Mononuclear cell (primary cell): Measurements from ENCODE around the gene TAF12. TPM values are rescaled to one million over a fixed set of nuclear protein-coding genes. Genes with fewer than 3 reads are reported as not detected.
"Not testable (repeated sequence)": the region's sequence is repeated elsewhere in the genome, so short reads cannot be mapped to it uniquely, and the experiment has no call there.

Experiments
- H3K27me3 ChIP-seq: 2 replicates; pipeline ENCODE4 v1.6.0; 2011; ENCODE audit warnings: low read length, control low read depth; ENCODE audit not compliant: insufficient read depth
- H3K4me1 ChIP-seq: 2 replicates; pipeline ENCODE4 v1.5.1; 2011; ENCODE audit warnings: mild to moderate bottlenecking, low read length, control low read depth; ENCODE audit not compliant: insufficient read depth
- H3K4me3 ChIP-seq: 2 replicates; pipeline ENCODE4 v1.5.1; 2011; ENCODE audit warnings: mild to moderate bottlenecking, low read length, moderate library complexity
- H3K9me3 ChIP-seq: 2 replicates; pipeline ENCODE4 v1.5.1; 2011; ENCODE audit warnings: low read depth, mild to moderate bottlenecking, control low read depth, low read length
- total RNA-seq: library from RNA; depleted of rRNA; stranded (reverse); fragments of >200 nt; gene quantifications from one replicate; pipeline ENCODE4 v1.2.3, GENCODE V29; 2012

TAF12 gene
- total RNA-seq, 1 donor = 13.5 TPM

- H3K27me3 ChIP-seq = no peaks in the 10 kb centered on the region
- H3K4me3 ChIP-seq = no peak overlapping the region
- peaks cover 38% of the 10 kb centered on the region for H3K4me1 ChIP-seq
- no peaks in the 10 kb centered on the region for H3K9me3 ChIP-seq
Observed at GRCh38 chr1:28579401-28579800, 63.5 kb downstream of the TAF12 start.

- Histone ChIP-seq H3K4me3 (no peak overlapping the region), H3K27me3 (no peaks in the 10 kb centered on the region), H3K4me1 (peaks cover 38% of the 10 kb centered on the region), H3K9me3 (no peaks in the 10 kb centered on the region)
Observed at GRCh38 chr1:28578696-28579218, 64.1 kb downstream of the TAF12 start.

GRCh38 chr1:28577738-28578536, 64.9 kb downstream of the TAF12 start:
- Histone ChIP-seq H3K4me1 (peaks cover 35% of the 10 kb centered on the region), H3K27me3 (no peaks in the 10 kb centered on the region), H3K4me3 (no peak overlapping the region), H3K9me3 (no peaks in the 10 kb centered on the region)

DNA sequence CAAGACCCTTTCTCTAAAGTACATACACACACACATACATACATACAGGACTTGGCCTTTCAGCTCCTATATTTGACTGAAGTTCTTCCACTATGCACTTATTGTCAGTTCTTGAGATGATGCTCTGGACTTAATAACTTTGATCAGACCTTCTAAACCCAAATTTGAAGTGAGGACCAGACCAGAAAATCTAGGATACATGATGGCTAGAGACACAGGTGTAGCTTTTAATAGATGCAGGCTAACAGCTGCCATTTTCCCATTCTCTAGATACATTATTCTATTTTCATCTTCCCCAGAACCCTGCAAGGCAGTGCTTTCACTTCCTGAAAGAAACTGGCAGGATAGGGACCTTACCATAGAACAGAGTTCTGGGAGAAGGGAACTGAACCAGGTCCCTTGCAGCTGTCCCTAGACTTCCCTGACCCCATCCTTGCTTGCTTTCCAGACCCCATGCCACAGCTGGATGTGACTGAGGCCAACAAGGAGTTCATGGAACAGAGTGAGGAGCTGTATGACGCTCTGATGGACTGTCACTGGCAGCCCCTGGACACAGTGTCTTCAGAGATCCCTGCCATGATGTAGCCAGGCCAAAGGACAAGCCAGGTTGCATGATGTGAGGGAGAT, 65.7 kb downstream of the TAF12 start:
- H3K4me3 ChIP-seq = no peak overlapping the region
- H3K4me1 ChIP-seq = peaks cover 27% of the 10 kb centered on the region
- H3K9me3 ChIP-seq = no peaks in the 10 kb centered on the region
- no peaks in the 10 kb centered on the region for H3K27me3 ChIP-seq

DNA sequence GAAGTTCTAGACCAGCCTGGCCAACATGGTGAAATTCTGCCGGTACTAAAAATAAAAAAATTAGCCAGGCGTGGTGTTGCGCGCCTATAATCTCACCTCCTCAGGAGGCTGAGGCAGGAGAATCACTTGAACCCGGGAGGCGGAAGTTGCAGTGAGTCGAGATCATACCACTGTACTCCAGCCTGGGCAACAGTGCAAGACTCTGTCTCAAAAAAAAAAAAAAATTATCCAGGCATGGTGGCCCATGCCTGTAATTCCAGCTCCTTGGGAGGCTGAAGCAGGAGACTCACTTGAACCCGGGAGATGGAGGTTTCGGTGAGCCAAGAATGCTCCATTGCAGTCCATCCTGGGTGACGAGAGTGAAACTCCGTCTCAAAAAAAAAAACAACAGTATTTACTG, 69.3 kb downstream of the TAF12 start:
- Histone ChIP-seq H3K9me3 (no peaks in the 10 kb centered on the region), H3K4me1 (peaks cover 5% of the 10 kb centered on the region), H3K27me3 (no peaks in the 10 kb centered on the region), H3K4me3 (no peak overlapping the region)

- not testable (repeated sequence) for H3K4me3 ChIP-seq, H3K9me3 ChIP-seq, H3K27me3 ChIP-seq, H3K4me1 ChIP-seq
Observed at GRCh38 chr1:28572891-28573290, 70.0 kb downstream of the TAF12 start.

DNA sequence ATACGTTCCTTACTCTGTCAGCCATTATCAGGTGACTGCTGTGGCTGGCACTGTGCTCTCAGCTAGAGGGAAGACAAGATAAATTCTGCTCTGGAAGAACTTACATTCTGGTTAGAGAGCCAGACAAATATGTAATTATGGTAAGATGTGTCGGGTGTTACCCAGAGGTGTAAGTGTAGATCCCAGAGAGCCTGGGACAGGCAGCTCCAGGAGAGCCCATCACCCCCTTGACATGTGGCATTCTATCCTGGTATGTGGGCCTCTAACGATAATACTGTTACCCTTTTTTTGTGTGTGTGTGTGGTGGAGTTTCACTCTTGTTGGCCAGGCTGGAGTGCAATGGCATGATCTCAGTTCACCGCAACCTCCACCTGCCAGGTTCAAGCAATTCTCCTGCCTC, 71.0 kb downstream of the TAF12 start:
- H3K4me1 ChIP-seq = no peaks in the 10 kb centered on the region
- H3K4me3 ChIP-seq = no peak overlapping the region
- no peaks in the 10 kb centered on the region for H3K9me3 ChIP-seq
- H3K27me3 ChIP-seq = no peaks in the 10 kb centered on the region

DNA sequence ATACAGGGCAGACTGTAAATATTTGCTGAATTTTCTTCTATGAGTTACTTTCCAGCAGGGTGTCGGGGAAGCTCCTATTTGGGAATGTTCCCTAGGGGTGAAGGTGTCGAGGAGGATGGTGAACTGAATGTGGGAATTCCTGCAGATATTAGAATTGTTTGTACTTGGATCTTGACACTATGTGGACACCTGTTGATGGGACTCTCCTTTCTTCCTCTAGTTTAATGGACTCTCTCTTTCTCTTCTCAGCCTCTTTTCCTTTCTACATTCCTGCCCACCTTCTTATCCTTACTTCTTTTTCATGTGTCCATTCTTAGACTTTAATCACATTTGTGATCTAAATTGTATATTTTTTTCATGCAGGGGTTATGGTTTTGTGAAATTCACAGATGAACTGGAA, 75.9 kb downstream of the TAF12 start:
- no peak overlapping the region for H3K4me3 ChIP-seq
- H3K9me3 ChIP-seq = no peaks in the 10 kb centered on the region

DNA sequence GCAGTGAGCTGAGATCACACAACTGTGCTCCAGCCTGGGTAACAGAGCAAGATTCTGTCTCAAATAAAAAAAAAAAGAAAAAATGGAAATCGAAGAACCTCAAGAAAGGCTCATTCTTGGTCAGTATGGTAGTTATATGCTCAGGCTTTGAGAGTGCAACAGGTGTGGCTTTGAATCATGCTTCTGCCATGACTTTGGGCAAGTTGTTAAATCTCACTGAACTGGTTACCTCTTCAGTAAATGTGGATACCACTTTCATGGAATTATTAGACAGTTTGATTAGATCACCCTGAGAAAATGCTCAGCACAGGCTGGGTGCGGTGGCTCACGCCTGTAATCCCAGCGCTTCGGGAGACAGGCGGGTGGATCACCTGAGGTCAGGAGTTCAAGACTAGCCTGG, 77.1 kb downstream of the TAF12 start:
- Histone ChIP-seq H3K4me3 (no peak overlapping the region), H3K27me3 (no peaks in the 10 kb centered on the region), H3K4me1 (no peaks in the 10 kb centered on the region), H3K9me3 (no peaks in the 10 kb centered on the region)

More for the DNA sequence above, 75.9 kb downstream of the TAF12 start:
- Histone ChIP-seq H3K27me3 (no peaks in the 10 kb centered on the region), H3K4me1 (no peaks in the 10 kb centered on the region)

- no peaks in the 10 kb centered on the region for H3K27me3 ChIP-seq
Observed at GRCh38 chr1:28565040-28565439, 77.8 kb downstream of the TAF12 start.

GRCh38 chr1:28564310-28564709, 78.6 kb downstream of the TAF12 start:
- Histone ChIP-seq H3K4me3 (no peak overlapping the region), H3K4me1 (no peaks in the 10 kb centered on the region), H3K9me3 (no peaks in the 10 kb centered on the region), H3K27me3 (no peaks in the 10 kb centered on the region)

More at GRCh38 chr1:28565040-28565439, 77.8 kb downstream of the TAF12 start:
- H3K4me3 ChIP-seq = no peak overlapping the region
- no peaks in the 10 kb centered on the region for H3K4me1 ChIP-seq
- no peaks in the 10 kb centered on the region for H3K9me3 ChIP-seq

DNA sequence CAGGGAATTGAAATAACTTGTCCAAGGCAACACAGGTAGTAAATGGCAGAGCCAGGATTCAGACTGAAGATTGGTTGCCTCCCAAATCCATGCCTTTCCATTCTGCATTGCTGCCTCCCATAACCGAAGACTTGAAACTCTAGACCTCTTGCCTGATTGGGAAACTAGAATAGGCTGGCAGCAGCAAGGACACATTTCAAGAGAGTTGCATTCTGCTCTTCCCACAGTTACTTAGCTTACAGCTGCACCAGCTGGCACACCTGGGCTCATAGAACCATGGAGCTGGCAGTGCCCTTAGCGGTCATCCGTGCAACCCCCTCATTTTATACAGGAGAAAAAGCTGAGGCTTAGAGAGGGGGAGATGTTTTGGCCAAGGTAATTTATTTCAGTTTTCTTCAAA, 82.0 kb downstream of the TAF12 start:
- Histone ChIP-seq H3K9me3 (no peaks in the 10 kb centered on the region), H3K4me3 (no peak overlapping the region), H3K27me3 (no peaks in the 10 kb centered on the region), H3K4me1 (no peaks in the 10 kb centered on the region)

Other genes with a start within 250 kb of the TAF12 start
- gene RCC1, start 137.0 kb downstream of the TAF12 start, total RNA-seq = 13.0 TPM
- 20.0 TPM for gene TRNAU1AP, start 90.0 kb downstream of the TAF12 start, total RNA-seq
- gene RAB42, start 50.8 kb downstream of the TAF12 start, total RNA-seq = 0.52 TPM
- not detected for gene RNU11, start 5.5 kb upstream of the TAF12 start, total RNA-seq
- 15.0 TPM for gene GMEB1, start 25.7 kb upstream of the TAF12 start, total RNA-seq
- gene YTHDF2, start 93.9 kb upstream of the TAF12 start, total RNA-seq = 69.0 TPM
- not detected for gene OPRD1, start 169.1 kb upstream of the TAF12 start, total RNA-seq